OCI-LY3 (cell line): ENCODE measurements around the gene PTRH2.

Source experiments
- H2AFZ ChIP-seq: fragments of 200-600, 300-600 bp; shearing (Covaris generic); 2 replicates; pipeline ENCODE4 v1.6.0; 2014; ENCODE audit warnings: antibody characterized with exemption, low read depth, low read length
- H3K27ac ChIP-seq: fragments of 200-600, 300-600 bp; sonication (generic); 2 replicates; pipeline ENCODE4 v1.5.1; 2014; ENCODE audit warnings: mild to moderate bottlenecking, low read length, moderate library complexity, mixed read lengths
- H3K27me3 ChIP-seq: fragments of 200-600, 300-600 bp; sonication (generic); 2 replicates; pipeline ENCODE4 v1.6.1; 2014; ENCODE audit warnings: low read depth, low read length, mixed read lengths
- H3K36me3 ChIP-seq: fragments of 200-600, 300-600 bp; sonication (generic); replicated peaks from 2 replicates; pipeline ENCODE3; 2014; ENCODE audit warnings: low read depth, low read length, mixed read lengths
- H3K4me1 ChIP-seq: fragments of 300-600, 200-600 bp; sonication (generic); 2 replicates; pipeline ENCODE4 v1.6.1; 2014; ENCODE audit warnings: low read length, mixed read lengths
- H3K4me2 ChIP-seq: fragments of 200-600, 300-600 bp; sonication (generic); 2 replicates; pipeline ENCODE4 v1.6.1; 2014; ENCODE audit warnings: low read length, mixed read lengths
- H3K4me3 ChIP-seq: fragments of 300-600, 200-600 bp; sonication (generic); 2 replicates; pipeline ENCODE4 v1.5.1; 2014; ENCODE audit warnings: antibody characterized with exemption, mild to moderate bottlenecking, low read length, moderate library complexity
- H3K79me2 ChIP-seq: fragments of 300-600, 200-600 bp; shearing (Covaris generic); 2 replicates; pipeline ENCODE4 v1.6.1; 2014; ENCODE audit warnings: mild to moderate bottlenecking, low read length, mixed read lengths
- H3K9ac ChIP-seq: fragments of 300-600, 200-600 bp; shearing (Covaris generic); 2 replicates; pipeline ENCODE4 v1.6.0; 2014; ENCODE audit warnings: mild to moderate bottlenecking, low read length, moderate library complexity
- H3K9me3 ChIP-seq: fragments of 200-600, 300-600 bp; shearing (Covaris generic); 2 replicates; pipeline ENCODE4 v1.6.1; 2014; ENCODE audit warnings: low read length, mixed read lengths; ENCODE audit not compliant: insufficient read depth
- H4K20me1 ChIP-seq: fragments of 200-600, 300-600 bp; sonication (generic); 2 replicates; pipeline ENCODE4 v1.6.1; 2016; ENCODE audit warnings: low read length, mixed read lengths; ENCODE audit not compliant: insufficient read depth
- EZH2phosphoT487 ChIP-seq: fragments of 200-600 bp; shearing (Covaris generic); IDR thresholded peaks from 2 replicates; pipeline ENCODE4 v1.6.1; 2018; ENCODE audit warnings: antibody characterized with exemption, mixed run types, low read depth
- TF ChIP-seq, protein P1 (sequence below): fragments of 200-600, 300-600 bp; sonication (generic); IDR thresholded peaks from 2 replicates; pipeline ENCODE4 v1.5.1; 2014; ENCODE audit warnings: antibody characterized with exemption, low read length, low read depth

Gene PTRH2

GRCh38 chr17:59712862-59713261 is 5.6 kb upstream of the PTRH2 start:
- Histone ChIP-seq H3K79me2 (peaks cover 89% of the 10 kb centered on the region), H3K27ac (no peak overlapping the region), H3K9me3 (no peaks in the 10 kb centered on the region)

GRCh38 chr17:59711936-59712335 is 4.7 kb upstream of the PTRH2 start:
- Histone ChIP-seq H3K4me3 (no peak overlapping the region), H3K27me3 (no peaks in the 10 kb centered on the region), H3K9me3 (no peaks in the 10 kb centered on the region), H3K9ac (no peak overlapping the region), H3K36me3 (no peaks in the 10 kb centered on the region), H3K79me2 (peaks cover 89% of the 10 kb centered on the region), H3K27ac (no peak overlapping the region), H4K20me1 (no peaks in the 10 kb centered on the region), H3K4me2 (no peak overlapping the region), H3K4me1 (peaks cover 13% of the 10 kb centered on the region), H2AFZ (no peak overlapping the region)
- TF ChIP-seq, protein P1, sequence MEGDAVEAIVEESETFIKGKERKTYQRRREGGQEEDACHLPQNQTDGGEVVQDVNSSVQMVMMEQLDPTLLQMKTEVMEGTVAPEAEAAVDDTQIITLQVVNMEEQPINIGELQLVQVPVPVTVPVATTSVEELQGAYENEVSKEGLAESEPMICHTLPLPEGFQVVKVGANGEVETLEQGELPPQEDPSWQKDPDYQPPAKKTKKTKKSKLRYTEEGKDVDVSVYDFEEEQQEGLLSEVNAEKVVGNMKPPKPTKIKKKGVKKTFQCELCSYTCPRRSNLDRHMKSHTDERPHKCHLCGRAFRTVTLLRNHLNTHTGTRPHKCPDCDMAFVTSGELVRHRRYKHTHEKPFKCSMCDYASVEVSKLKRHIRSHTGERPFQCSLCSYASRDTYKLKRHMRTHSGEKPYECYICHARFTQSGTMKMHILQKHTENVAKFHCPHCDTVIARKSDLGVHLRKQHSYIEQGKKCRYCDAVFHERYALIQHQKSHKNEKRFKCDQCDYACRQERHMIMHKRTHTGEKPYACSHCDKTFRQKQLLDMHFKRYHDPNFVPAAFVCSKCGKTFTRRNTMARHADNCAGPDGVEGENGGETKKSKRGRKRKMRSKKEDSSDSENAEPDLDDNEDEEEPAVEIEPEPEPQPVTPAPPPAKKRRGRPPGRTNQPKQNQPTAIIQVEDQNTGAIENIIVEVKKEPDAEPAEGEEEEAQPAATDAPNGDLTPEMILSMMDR: no peak
- TF ChIP-seq EZH2phosphoT487: no peak

More at GRCh38 chr17:59712862-59713261, 5.6 kb upstream of the PTRH2 start:
- Histone ChIP-seq H3K4me2 (no peak overlapping the region), H4K20me1 (no peaks in the 10 kb centered on the region), H3K9ac (no peak overlapping the region), H2AFZ (no peak overlapping the region), H3K4me3 (no peak overlapping the region), H3K36me3 (no peaks in the 10 kb centered on the region), H3K27me3 (no peaks in the 10 kb centered on the region), H3K4me1 (peaks cover 13% of the 10 kb centered on the region)
- TF ChIP-seq EZH2phosphoT487: no peak
- TF ChIP-seq, protein P1: no peak

- peaks cover 27% of the 10 kb centered on the region for H3K4me1 ChIP-seq
- peak overlapping the region; percentile 79 for H3K4me2 ChIP-seq
- no peak for TF ChIP-seq EZH2phosphoT487
- TF ChIP-seq, protein P1: no peak
- peaks cover 98% of the 10 kb centered on the region for H3K79me2 ChIP-seq
- no peaks in the 10 kb centered on the region for H3K27me3 ChIP-seq
- H3K27ac ChIP-seq: peak overlapping the region; percentile 76
- H2AFZ ChIP-seq: peak overlapping the region; percentile 81
- H3K36me3 ChIP-seq: peaks cover 17% of the 10 kb centered on the region
- H3K4me3 ChIP-seq: peak overlapping the region; percentile 95
- H4K20me1 ChIP-seq: peaks cover 15% of the 10 kb centered on the region
- no peaks in the 10 kb centered on the region for H3K9me3 ChIP-seq
- H3K9ac ChIP-seq: peak overlapping the region; percentile 97
Measured at GRCh38 chr17:59707971-59708430, 771 bp upstream of the PTRH2 start.

DNA sequence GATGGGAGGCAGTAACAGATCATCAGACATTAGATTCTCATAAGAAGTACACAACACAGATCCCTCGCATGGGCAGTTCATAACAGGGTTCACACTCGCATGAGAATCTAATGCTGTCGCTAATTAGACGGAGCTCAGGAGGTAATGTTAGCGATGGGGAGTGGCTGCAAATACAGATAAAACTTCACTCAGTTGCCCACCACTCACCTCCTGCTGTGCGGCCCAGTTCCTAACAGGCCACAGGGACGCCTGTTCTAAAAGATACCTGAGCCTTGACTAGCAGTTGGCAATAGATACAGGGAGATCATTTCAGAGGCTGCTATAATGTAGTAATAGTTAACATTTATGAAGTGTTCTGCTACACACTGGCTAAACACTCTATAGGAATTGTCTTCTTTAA is 4.9 kb downstream of the PTRH2 start:
- Histone ChIP-seq H3K36me3 (peaks cover 54% of the 10 kb centered on the region), H4K20me1 (peaks cover 70% of the 10 kb centered on the region), H3K27me3 (no peaks in the 10 kb centered on the region), H3K4me1 (peaks cover 14% of the 10 kb centered on the region), H3K9ac (no peak overlapping the region), H2AFZ (no peak overlapping the region), H3K4me2 (no peak overlapping the region), H3K27ac (no peak overlapping the region), H3K4me3 (no peak overlapping the region), H3K79me2 (peaks cover 100% of the 10 kb centered on the region), H3K9me3 (no peaks in the 10 kb centered on the region)
- TF ChIP-seq, protein P1: no peak
- TF ChIP-seq EZH2phosphoT487: no peak
